HCT116 (cell line): ENCODE data around the gene C5orf22. TPM values are rescaled to one million over a fixed set of nuclear protein-coding genes. Genes with fewer than 3 reads are reported as not detected.

Experiments used
- ATAC-seq: fragments of 200-7000 bp; cut with Tn5 transposase; 2 replicates; pipeline ENCODE4 v1.9.1; 2020; ENCODE audit warnings: mild to moderate bottlenecking, moderate library complexity
- BruUV-seq: library from RNA; stranded (reverse); fragments of 400-500 nt; replicated peaks from 2 replicates; lab custom pipeline; 2021; lab: Mats Ljungman, UMichigan
- CTCF ChIA-PET: fragments of 300-600 bp; sonication (Branson Sonifier 250); formaldehyde crosslinking; loops from one replicate; lab custom pipeline; 2021; ENCODE audit warnings: antibody characterized with exemption; lab: Charles Lee
- POLR2A ChIA-PET: fragments of 300-600, 350-600 bp; sonication (Branson Sonifier 250); formaldehyde crosslinking; loops from one replicate; lab custom pipeline; 2021; ENCODE audit warnings: antibody characterized with exemption; lab: Charles Lee
- RAD21 ChIA-PET, 2 experiments: fragments of 300-600 bp; sonication (Branson Sonifier 250); formaldehyde crosslinking; loops; one replicate each; lab custom pipeline; 2023; ENCODE audit warnings: low total read pairs in 2 of 2; ENCODE audit not compliant: uncharacterized antibody in 2 of 2, unreplicated experiment in 2 of 2, low non-redundant PET in 1 of 2; lab: Charles Lee
- DNase-seq: peaks from one replicate; pipeline ENCODE4 v3.0.0-alpha.2; 2010; ENCODE audit warnings: low read depth, low spot score
- H2AFZ ChIP-seq: fragments of 200-600 bp; shearing (Covaris generic), sonication (generic); 2 replicates; pipeline ENCODE4 v1.6.1; 2017; ENCODE audit warnings: low read depth, mixed run types, mixed read lengths, antibody characterized with exemption, low read length; ENCODE audit not compliant: poor library complexity, severe bottlenecking
- H3K27ac ChIP-seq: 2 replicates; pipeline ENCODE4 v1.5.1; 2012; ENCODE audit warnings: low read depth, low read length
- H3K27me3 ChIP-seq: fragments of 200-600 bp; sonication (generic); 2 replicates; pipeline ENCODE4 v1.6.1; 2016; ENCODE audit warnings: mixed run types, low read length, mixed read lengths; ENCODE audit not compliant: insufficient read depth
- H3K36me3 ChIP-seq, 2 experiments: fragments of 200-500 bp in 1 of 2; fragments of 200-600 bp in 1 of 2; sonication (Bioruptor generic) in 1 of 2; sonication (generic) in 1 of 2; 2 replicates each; pipeline versions ENCODE4 v1.5.1 to v1.6.1; 2014 to 2016; ENCODE audit warnings: low read length in 2 of 2, inconsistent platforms in 1 of 2, mixed read lengths in 1 of 2, mixed run types in 1 of 2; ENCODE audit not compliant: insufficient read depth in 2 of 2, control insufficient read depth in 1 of 2
- H3K4me1 ChIP-seq, 2 experiments: fragments of 200-600 bp in 1 of 2; sonication (generic) in 1 of 2; 2 replicates each; pipeline versions ENCODE4 v1.5.1 to v1.6.1; 2012 to 2017; ENCODE audit warnings: low read length in 2 of 2, inconsistent platforms in 1 of 2, mild to moderate bottlenecking in 1 of 2, mixed read lengths in 1 of 2, mixed run types in 1 of 2, moderate library complexity in 1 of 2; ENCODE audit not compliant: insufficient read depth in 2 of 2, control insufficient read depth in 1 of 2
- H3K4me2 ChIP-seq: fragments of 200-600 bp; sonication (generic); 2 replicates; pipeline ENCODE4 v1.6.1; 2017; ENCODE audit warnings: mixed run types, low read length, mixed read lengths
- H3K4me3 ChIP-seq, 2 experiments: fragments of 200-600 bp in 1 of 2; sonication (generic) in 1 of 2; replicated peaks in 1 of 2; 2 replicates each; pipeline ENCODE4 v1.5.1; 2011 to 2016; ENCODE audit warnings: low read length in 2 of 2, control low read depth in 1 of 2, low read depth in 1 of 2, mild to moderate bottlenecking in 1 of 2, mixed read lengths in 1 of 2, mixed run types in 1 of 2
- H3K79me2 ChIP-seq: fragments of 200-600 bp; sonication (generic); 2 replicates; pipeline ENCODE4 v1.6.1; 2017; ENCODE audit warnings: mild to moderate bottlenecking, mixed run types, low read length, moderate library complexity, mixed read lengths; ENCODE audit not compliant: insufficient read depth
- H3K9ac ChIP-seq: fragments of 200-600 bp; sonication (generic); 2 replicates; pipeline ENCODE4 v1.6.1; 2016; ENCODE audit warnings: low read length, mixed read lengths
- H3K9me2 ChIP-seq: fragments of 200-600 bp; sonication (generic), shearing (Covaris generic); 2 replicates; pipeline ENCODE4 v1.6.1; 2017; ENCODE audit warnings: mixed run types, mild to moderate bottlenecking, moderate library complexity; ENCODE audit not compliant: insufficient read depth
- H3K9me3 ChIP-seq, 2 experiments: fragments of 200-500 bp in 1 of 2; fragments of 200-600 bp in 1 of 2; sonication (Bioruptor generic) in 1 of 2; sonication (generic) in 1 of 2; 2 replicates each; pipeline ENCODE4 v1.6.1; 2014 to 2017; ENCODE audit warnings: low read length in 2 of 2, mixed read lengths in 2 of 2, inconsistent platforms in 1 of 2, low read depth in 1 of 2, mild to moderate bottlenecking in 1 of 2, mixed run types in 1 of 2, moderate library complexity in 1 of 2; ENCODE audit not compliant: control insufficient read depth in 1 of 2, insufficient read depth in 1 of 2
- H4K20me1 ChIP-seq: fragments of 200-600 bp; sonication (generic), shearing (Covaris generic); 2 replicates; pipeline ENCODE4 v1.6.1; 2017; ENCODE audit warnings: mixed run types, mild to moderate bottlenecking, moderate library complexity; ENCODE audit not compliant: insufficient read depth
- CBX3 ChIP-seq: IDR thresholded peaks from 2 replicates; pipeline ENCODE4 v1.6.1; 2012; ENCODE audit warnings: low read depth
- CTCF ChIP-seq, 3 experiments: fragments of 200-600 bp in 1 of 3; sonication (generic) in 1 of 3; IDR thresholded peaks in 2 of 3; conservative IDR thresholded peaks in 1 of 3; 2 replicates each; pipeline ENCODE4 v1.5.1; 2012 to 2017; ENCODE audit warnings: low read depth in 2 of 3, low read length in 2 of 3, antibody characterized with exemption in 1 of 3, borderline replicate concordance in 1 of 3, control low read depth in 1 of 3, mild to moderate bottlenecking in 1 of 3, mixed read lengths in 1 of 3, mixed run types in 1 of 3, moderate library complexity in 1 of 3; ENCODE audit not compliant: insufficient read depth in 1 of 3
- EGR1 ChIP-seq: IDR thresholded peaks from 2 replicates; pipeline ENCODE4 v1.6.1; 2012; ENCODE audit warnings: low read depth
- ELF1 ChIP-seq: IDR thresholded peaks from 2 replicates; pipeline ENCODE4 v1.6.1; 2012; ENCODE audit warnings: low read depth, borderline replicate concordance
- EZH2 ChIP-seq: fragments of 200-600 bp; sonication (generic); IDR thresholded peaks from 2 replicates; pipeline ENCODE4 v1.6.1; 2017; ENCODE audit warnings: antibody characterized with exemption, mixed run types
- EZH2phosphoT487 ChIP-seq: fragments of 200-600 bp; IDR thresholded peaks from 2 replicates; pipeline ENCODE4 v1.6.1; 2018; ENCODE audit warnings: antibody characterized with exemption, borderline replicate concordance
- FOSL1 ChIP-seq: IDR thresholded peaks from 2 replicates; pipeline ENCODE4 v1.6.1; 2012; ENCODE audit warnings: low read depth
- POLR2A ChIP-seq: IDR thresholded peaks from 2 replicates; pipeline ENCODE4 v1.7.0; 2011; ENCODE audit warnings: borderline replicate concordance; ENCODE audit not compliant: insufficient read depth, insufficient read length; ENCODE audit errors: extremely low read depth
- POLR2AphosphoS5 ChIP-seq: IDR thresholded peaks from 2 replicates; pipeline ENCODE4 v1.6.1; 2011; ENCODE audit warnings: mild to moderate bottlenecking, low read depth, low read length, moderate library complexity
- RAD21 ChIP-seq: IDR thresholded peaks from 2 replicates; pipeline ENCODE4 v1.6.1; 2012; ENCODE audit warnings: low read depth, mild to moderate bottlenecking
- ZBTB33 ChIP-seq: IDR thresholded peaks from 2 replicates; pipeline ENCODE4 v1.6.1; 2011; ENCODE audit warnings: mild to moderate bottlenecking, low read length, moderate library complexity; ENCODE audit not compliant: insufficient replicate concordance; ENCODE audit errors: extremely low read depth
- ZFX ChIP-seq: fragments of 450-650 bp; IDR thresholded peaks from 2 replicates; pipeline ENCODE4 v1.6.1; 2017
- ZNF274 ChIP-seq: fragments of 200-500 bp; sonication (Bioruptor generic); IDR thresholded peaks from 2 replicates; pipeline ENCODE4 v1.6.1; 2014; ENCODE audit warnings: mild to moderate bottlenecking, low read depth, low read length, inconsistent platforms
- intact Hi-C: fragments of 100-400 bp; cut with micrococcal nuclease; formaldehyde crosslinking; loops from 2 replicates; pipeline ENCODE4 v1.10.0; 2022
- total RNA-seq: library from RNA; stranded (reverse); gene quantifications from one replicate; pipeline ENCODE4 v1.2.1, GENCODE V29; 2021; ENCODE audit not compliant: unreplicated experiment

C5orf22 gene
- total RNA-seq, 1 experiment from 2014 or later = 22.9 TPM

GRCh38 chr5:31537349-31537748 lies 5.2 kb downstream of the C5orf22 start:
- no peaks in the 10 kb centered on the region for H3K27me3 ChIP-seq
- no peaks in the 10 kb centered on the region for H3K9me3 ChIP-seq
- DNase-seq = no peak
- H3K36me3 ChIP-seq = peaks cover 39 to 53% of the 10 kb centered on the region in 2 experiments
- H3K4me3 ChIP-seq = no peak overlapping the region
- intact Hi-C loops = no loop called here
- CTCF ChIA-PET = no interaction called here
- no peak overlapping the region for H3K4me2 ChIP-seq
- no peak overlapping the region for H3K27ac ChIP-seq
- H3K79me2 ChIP-seq = peaks cover 40% of the 10 kb centered on the region
- no peak overlapping the region for H3K9ac ChIP-seq
- TF ChIP-seq EZH2 (no peak), CBX3 (no peak), CTCF (IDR thresholded peaks at IDR 0.05 in 2 of 3, conservative IDR thresholded peaks at IDR 0.05 in 1 of 3; ENCODE audit: borderline replicate concordance in 1 of 3, insufficient read depth in 1 of 3, low read depth in 2 of 3, low read length in 2 of 3) (no peak)
- TF ChIP-seq, all 23 proteins: peak for 0
- Histone ChIP-seq H3K4me1 (peaks cover 7 to 9% of the 10 kb centered on the region in 2 experiments; a peak in 2 of 4 replicates), H3K9me2 (no peaks in the 10 kb centered on the region), H4K20me1 (no peaks in the 10 kb centered on the region), H2AFZ (no peak overlapping the region)
- ATAC-seq = no peak
- POLR2A ChIA-PET = no interaction called here
- BruUV-seq = no TSS peak
- RAD21 ChIA-PET = no interaction called here

- no TSS peak for BruUV-seq
- Histone ChIP-seq H3K4me3 (no peak overlapping the region), H3K27ac (no peak overlapping the region), H3K9ac (no peak overlapping the region), H3K9me2 (no peaks in the 10 kb centered on the region), H2AFZ (no peak overlapping the region), H4K20me1 (no peaks in the 10 kb centered on the region), H3K9me3 (no peaks in the 10 kb centered on the region), H3K4me1 (peaks cover 7 to 9% of the 10 kb centered on the region in 2 experiments; a peak in 2 of 4 replicates), H3K79me2 (peaks cover 35% of the 10 kb centered on the region), H3K36me3 (peaks cover 42 to 53% of the 10 kb centered on the region in 2 experiments), H3K27me3 (no peaks in the 10 kb centered on the region), H3K4me2 (no peak overlapping the region)
- DNase-seq = no peak
- ATAC-seq = no peak
- RAD21 ChIA-PET = no interaction called here
- POLR2A ChIA-PET = no interaction called here
- CTCF ChIA-PET = no interaction called here
- intact Hi-C loops = no loop called here
- TF ChIP-seq RAD21 (no peak), ZNF274 (no peak), ZFX (no peak), EGR1 (no peak), ZBTB33 (no peak), POLR2AphosphoS5 (no peak), ELF1 (no peak), CTCF (IDR thresholded peaks at IDR 0.05 in 2 of 3, conservative IDR thresholded peaks at IDR 0.05 in 1 of 3; ENCODE audit: borderline replicate concordance in 1 of 3, insufficient read depth in 1 of 3, low read depth in 2 of 3, low read length in 2 of 3) (no peak), EZH2phosphoT487 (no peak), POLR2A (no peak), FOSL1 (no peak)
These were observed 5.8 kb downstream of the C5orf22 start for GRCh38 chr5:31537851-31538250.
